Skeletal muscle satellite cell (primary cell): ENCODE data around the gene RGS5.

Experiments used
- H3K27me3 ChIP-seq: 2 replicates; pipeline ENCODE4 v1.7.0; 2013; ENCODE audit warnings: low read length; ENCODE audit not compliant: control insufficient read depth, insufficient read depth
- H3K36me3 ChIP-seq: 2 replicates; pipeline ENCODE4 v1.7.0; 2013; ENCODE audit warnings: mild to moderate bottlenecking, control low read depth, low read length; ENCODE audit not compliant: insufficient read depth
- H3K4me1 ChIP-seq: 2 replicates; pipeline ENCODE4 v1.7.0; 2013; ENCODE audit warnings: low read length; ENCODE audit not compliant: control insufficient read depth, insufficient read depth
- H3K4me2 ChIP-seq: 2 replicates; pipeline ENCODE4 v1.7.0; 2013; ENCODE audit warnings: mild to moderate bottlenecking, low read length
- H3K4me3 ChIP-seq: 2 replicates; pipeline ENCODE4 v1.7.0; 2013; ENCODE audit warnings: low read length
- H3K9ac ChIP-seq: 2 replicates; pipeline ENCODE4 v1.7.0; 2013; ENCODE audit warnings: mild to moderate bottlenecking, low read depth, low read length, moderate library complexity
- H3K9me3 ChIP-seq: replicated peaks from 2 replicates; pipeline ENCODE4 v1.7.0; 2013; ENCODE audit warnings: mild to moderate bottlenecking, control low read depth, low read length

Gene RGS5

DNA sequence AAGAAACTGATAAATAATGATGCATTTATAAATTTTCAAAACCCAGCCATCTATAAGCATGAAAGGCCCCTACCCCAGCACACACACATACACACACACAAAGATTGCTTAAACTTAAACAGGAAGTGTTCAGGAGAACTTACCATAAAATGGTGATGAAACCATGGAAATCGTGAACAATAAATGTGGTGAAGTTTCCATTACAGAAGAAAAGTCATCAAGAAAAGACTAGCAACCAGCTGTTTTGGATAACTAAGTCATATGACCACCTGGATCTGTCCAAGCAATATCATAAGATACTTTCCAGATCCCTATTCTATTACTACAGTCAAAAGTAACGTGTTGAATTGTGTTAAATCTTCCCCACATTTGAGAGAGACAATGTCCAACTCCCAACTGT, 24.1 kb downstream of the RGS5 start:
- no peak overlapping the region for H3K9ac ChIP-seq
- H3K4me2 ChIP-seq, result no peak overlapping the region
- H3K4me1 ChIP-seq, result peaks cover 11% of the 10 kb centered on the region
- H3K4me3 ChIP-seq, result no peak overlapping the region
- H3K27me3 ChIP-seq, result no peaks in the 10 kb centered on the region
- no peaks in the 10 kb centered on the region for H3K9me3 ChIP-seq
- no peaks in the 10 kb centered on the region for H3K36me3 ChIP-seq

DNA sequence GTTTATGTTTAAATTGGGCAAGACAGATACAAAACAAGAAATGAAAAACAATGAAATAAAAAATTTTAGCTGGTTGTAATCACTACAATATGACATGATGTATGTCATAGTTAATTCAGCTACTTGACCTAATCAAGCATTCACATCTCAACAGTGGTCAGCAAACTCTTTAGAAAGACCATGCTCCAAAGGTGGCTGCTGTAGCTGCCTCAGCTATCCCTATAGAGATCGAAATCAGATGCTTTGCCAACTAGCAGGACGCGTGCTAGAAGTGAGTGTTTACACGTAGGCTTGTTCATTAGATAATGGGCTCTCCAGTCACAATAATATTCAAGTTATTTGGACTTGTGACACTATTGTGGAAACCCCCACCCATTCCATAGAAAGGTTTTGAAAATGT, 25.9 kb downstream of the RGS5 start:
- Histone ChIP-seq H3K9me3 (no peaks in the 10 kb centered on the region), H3K9ac (no peak overlapping the region), H3K4me2 (no peak overlapping the region), H3K36me3 (no peaks in the 10 kb centered on the region), H3K4me1 (peaks cover 30% of the 10 kb centered on the region), H3K4me3 (no peak overlapping the region), H3K27me3 (no peaks in the 10 kb centered on the region)

DNA sequence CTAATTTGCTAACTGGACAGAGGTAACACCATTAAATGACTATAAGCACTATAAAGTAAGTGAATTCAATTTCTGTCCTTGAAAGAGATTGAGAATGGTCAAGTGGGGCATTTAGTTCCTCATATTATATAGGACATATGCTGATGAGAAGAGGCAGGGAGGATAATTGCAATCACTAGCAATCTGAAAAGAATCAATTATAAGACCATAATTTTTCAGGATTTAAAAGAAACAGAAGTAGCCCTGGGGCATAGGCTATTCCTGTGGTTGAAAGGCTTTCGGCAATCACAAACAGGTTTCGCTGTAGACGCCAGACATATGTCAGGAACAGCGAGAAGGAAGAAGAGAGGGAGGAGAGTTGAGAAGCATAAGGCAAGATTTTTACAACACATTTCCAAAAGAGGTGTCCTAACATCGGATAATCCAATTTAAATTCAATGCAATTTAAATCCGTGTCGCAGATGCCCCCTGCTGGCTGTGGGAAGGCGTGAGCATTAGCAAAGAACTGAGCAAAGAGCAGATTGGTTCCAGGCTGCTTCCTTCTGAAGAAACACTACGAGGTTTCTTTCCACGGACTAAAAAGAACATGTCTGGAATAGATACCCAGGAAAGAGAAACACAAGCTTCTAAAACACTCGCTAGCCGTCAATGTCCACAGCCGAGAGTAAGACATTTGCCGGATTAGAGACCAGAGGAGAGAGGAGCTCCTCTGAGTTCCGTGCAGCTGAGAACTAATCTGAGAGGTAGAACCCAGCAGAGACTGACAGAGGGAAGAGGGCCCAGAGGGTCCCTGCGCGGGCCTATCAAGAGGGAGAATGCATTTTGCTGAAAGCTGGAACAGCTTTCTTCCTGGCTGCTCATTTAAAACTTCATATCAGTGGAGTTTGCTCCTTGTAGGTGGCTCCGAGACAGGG, 27.9 kb downstream of the RGS5 start:
- peak overlapping the region; percentile 54 for H3K4me2 ChIP-seq
- H3K4me3 ChIP-seq, result no peak overlapping the region
- no peaks in the 10 kb centered on the region for H3K36me3 ChIP-seq
- peak overlapping the region; percentile 43 for H3K9ac ChIP-seq
- no peaks in the 10 kb centered on the region for H3K27me3 ChIP-seq
- H3K4me1 ChIP-seq, result peaks cover 50% of the 10 kb centered on the region
- H3K9me3 ChIP-seq, result no peaks in the 10 kb centered on the region

DNA sequence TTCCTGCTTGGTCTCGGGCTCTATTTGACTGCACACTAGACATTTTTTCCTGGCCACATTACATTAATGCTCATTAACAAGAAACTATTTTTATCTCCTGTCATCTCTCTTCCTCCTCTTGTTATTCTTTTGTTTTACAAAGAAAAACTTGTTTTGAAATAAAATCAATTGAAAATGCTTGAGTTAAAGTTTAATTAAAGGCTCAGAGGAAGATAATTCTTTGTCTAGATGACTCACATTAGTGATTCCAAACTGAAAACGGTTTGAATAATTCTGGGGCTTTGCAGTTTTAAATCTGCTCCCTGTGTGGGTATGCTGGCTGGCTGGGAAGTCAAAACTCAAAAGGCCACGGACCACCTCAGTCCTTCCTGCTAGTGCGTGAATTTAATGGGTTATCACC, 29.6 kb downstream of the RGS5 start:
- Histone ChIP-seq H3K4me2 (peak overlapping the region; percentile 59), H3K27me3 (no peaks in the 10 kb centered on the region), H3K9ac (peak overlapping the region; percentile 76), H3K4me1 (peaks cover 56% of the 10 kb centered on the region), H3K4me3 (no peak overlapping the region), H3K36me3 (no peaks in the 10 kb centered on the region), H3K9me3 (no peaks in the 10 kb centered on the region)

DNA sequence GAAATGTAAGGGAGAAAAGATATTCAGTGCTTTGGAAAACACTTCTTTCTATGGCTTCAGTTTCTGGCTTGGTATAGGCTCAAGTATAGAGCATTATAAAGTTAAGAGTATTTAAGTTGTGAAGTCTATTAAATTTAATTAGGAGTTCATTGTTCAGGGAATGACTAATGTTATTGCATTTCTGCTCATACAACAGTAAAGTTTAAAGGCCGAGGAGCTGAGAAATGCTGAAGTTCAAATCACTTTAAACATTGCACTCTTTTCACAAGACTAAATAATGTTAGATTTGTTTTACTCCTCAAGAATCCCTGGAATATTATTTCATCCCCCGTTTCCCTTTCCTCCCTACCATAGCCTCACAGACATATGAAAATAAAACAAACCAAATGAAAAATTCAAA, 30.1 kb downstream of the RGS5 start:
- peaks cover 61% of the 10 kb centered on the region for H3K4me1 ChIP-seq
- peak overlapping the region; percentile 76 for H3K9ac ChIP-seq
- H3K4me2 ChIP-seq, result peak overlapping the region; percentile 59
- H3K9me3 ChIP-seq, result no peaks in the 10 kb centered on the region
- no peaks in the 10 kb centered on the region for H3K27me3 ChIP-seq
- no peaks in the 10 kb centered on the region for H3K36me3 ChIP-seq
- no peak overlapping the region for H3K4me3 ChIP-seq

DNA sequence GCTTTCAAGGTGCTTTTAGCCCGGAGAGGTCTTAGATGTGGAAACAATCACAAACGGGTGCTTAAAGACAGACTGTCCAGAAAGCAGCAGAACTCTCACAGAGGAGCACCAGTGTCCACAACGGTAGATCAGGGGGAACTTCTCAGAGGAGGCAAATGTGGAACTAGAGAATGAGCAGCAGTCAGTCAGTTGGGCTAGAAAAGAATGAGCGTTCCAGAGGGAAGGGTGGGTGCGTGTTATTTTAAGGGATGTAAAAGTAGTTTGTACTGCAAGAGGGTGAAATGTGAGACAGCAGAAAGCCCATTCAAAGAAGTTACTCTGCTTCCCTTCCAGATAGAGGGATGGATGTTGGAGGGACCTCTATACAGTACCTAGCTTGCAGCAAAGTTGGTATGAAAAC, 30.9 kb downstream of the RGS5 start:
- H3K4me3 ChIP-seq, result no peak overlapping the region
- H3K4me1 ChIP-seq, result peaks cover 68% of the 10 kb centered on the region
- H3K4me2 ChIP-seq, result peak overlapping the region; percentile 59
- no peaks in the 10 kb centered on the region for H3K9me3 ChIP-seq
- peak overlapping the region; percentile 76 for H3K9ac ChIP-seq
- no peaks in the 10 kb centered on the region for H3K36me3 ChIP-seq
- no peaks in the 10 kb centered on the region for H3K27me3 ChIP-seq

DNA sequence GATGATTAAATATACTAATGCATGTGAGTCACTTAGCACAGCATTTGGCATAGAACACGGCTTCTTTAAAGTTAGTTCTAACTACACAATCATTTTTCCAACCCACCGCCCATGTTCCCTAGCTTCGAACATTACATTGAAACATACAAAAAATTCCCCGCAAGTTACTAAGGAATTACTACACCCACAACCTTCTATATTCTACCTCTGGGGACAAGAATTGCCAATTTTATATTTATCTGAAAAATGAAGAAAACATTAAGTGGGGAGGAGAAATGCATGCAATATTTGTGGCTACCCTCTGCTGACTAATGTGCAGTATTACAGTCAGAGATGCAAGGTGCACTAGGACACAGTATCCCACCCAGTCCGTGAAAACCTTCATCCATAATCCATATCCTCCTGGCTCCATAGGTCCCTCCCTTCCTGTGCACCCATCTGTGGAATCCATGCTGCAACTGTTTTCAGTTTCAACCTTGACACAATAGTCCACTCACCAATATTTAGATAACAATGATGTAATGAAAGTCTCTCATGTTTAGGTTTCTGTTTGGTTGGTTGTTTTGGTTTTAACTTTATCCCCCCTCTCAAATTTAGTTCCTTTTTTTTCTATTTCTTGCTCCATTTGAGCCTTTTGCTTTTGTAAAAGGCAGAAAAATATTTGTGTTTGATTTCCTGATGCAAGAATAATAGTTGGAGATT, 31.6 kb downstream of the RGS5 start:
- peak overlapping the region; percentile 59 for H3K4me2 ChIP-seq
- H3K27me3 ChIP-seq, result no peaks in the 10 kb centered on the region
- no peaks in the 10 kb centered on the region for H3K9me3 ChIP-seq
- peak overlapping the region; percentile 76 for H3K9ac ChIP-seq
- H3K36me3 ChIP-seq, result no peaks in the 10 kb centered on the region
- peaks cover 75% of the 10 kb centered on the region for H3K4me1 ChIP-seq
- H3K4me3 ChIP-seq, result no peak overlapping the region

DNA sequence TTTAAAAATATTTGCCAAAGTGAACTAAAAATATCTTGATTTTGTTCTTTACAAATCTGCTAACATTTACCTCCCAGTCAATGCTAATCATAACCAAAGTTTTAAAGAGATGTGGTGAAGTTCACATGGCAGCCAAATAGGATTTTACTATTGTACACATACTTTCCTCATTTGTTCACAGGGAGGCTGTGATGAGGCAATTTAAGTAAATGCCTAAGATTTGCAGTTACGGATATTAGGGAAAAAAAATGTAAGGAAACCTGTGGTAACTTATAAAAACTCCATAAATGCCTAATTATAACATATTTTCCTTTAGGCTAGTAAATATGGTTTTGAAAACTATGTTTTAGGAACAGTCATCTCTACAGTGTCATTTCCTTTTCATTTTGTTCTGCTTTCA, 32.4 kb downstream of the RGS5 start:
- Histone ChIP-seq H3K9ac (peak overlapping the region; percentile 76), H3K4me1 (peaks cover 80% of the 10 kb centered on the region), H3K4me3 (peak overlapping the region; percentile 14)

DNA sequence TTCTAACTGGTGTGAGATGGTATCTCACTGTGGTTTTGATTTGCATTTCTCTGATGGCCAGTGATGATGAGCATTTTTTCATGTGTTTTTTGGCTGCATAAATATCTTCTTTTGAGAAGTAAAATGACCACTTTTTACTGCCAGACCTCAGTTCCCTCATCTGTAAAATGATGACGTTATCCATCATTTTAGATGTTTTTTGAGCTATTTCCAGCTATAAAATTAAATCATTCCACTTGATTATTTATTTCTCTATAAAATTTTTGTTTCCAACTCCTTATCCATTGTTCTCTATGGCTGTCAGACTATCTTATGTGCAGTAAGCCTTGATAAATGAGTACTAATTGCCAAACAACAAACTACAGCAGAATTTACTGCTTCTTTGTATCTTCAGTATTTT, 33.2 kb downstream of the RGS5 start:
- no peak overlapping the region for H3K4me3 ChIP-seq
- H3K27me3 ChIP-seq, result no peaks in the 10 kb centered on the region
- peaks cover 83% of the 10 kb centered on the region for H3K4me1 ChIP-seq
- H3K4me2 ChIP-seq, result no peak overlapping the region
- no peaks in the 10 kb centered on the region for H3K36me3 ChIP-seq
- peak overlapping the region; percentile 76 for H3K9ac ChIP-seq
- no peaks in the 10 kb centered on the region for H3K9me3 ChIP-seq

More for the DNA sequence above, 32.4 kb downstream of the RGS5 start:
- no peaks in the 10 kb centered on the region for H3K27me3 ChIP-seq
- H3K36me3 ChIP-seq, result no peaks in the 10 kb centered on the region
- H3K9me3 ChIP-seq, result no peaks in the 10 kb centered on the region
- H3K4me2 ChIP-seq, result peak overlapping the region; percentile 59

DNA sequence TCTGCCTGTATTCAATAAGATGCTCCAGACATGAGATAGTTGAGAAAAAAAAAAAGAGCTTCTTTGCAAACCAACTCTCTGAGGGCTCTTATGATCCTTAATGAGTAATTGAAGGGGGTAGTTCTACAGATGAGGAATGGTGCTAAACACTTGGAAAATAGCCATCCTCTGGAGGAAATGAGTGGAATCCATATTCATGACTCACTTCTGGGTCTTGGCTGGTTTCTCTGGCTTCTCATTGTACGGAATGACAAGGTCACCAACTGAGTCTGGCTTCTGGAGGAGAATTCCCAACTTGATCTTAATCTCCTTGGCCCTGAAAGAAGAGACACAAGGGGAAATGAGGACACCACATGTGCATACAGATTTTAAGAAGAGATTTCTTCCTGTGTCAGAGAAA, 34.7 kb downstream of the RGS5 start:
- no peaks in the 10 kb centered on the region for H3K9me3 ChIP-seq
- no peaks in the 10 kb centered on the region for H3K27me3 ChIP-seq
- H3K4me3 ChIP-seq, result peak overlapping the region; percentile 3
- H3K4me2 ChIP-seq, result peak overlapping the region; percentile 40
- peaks cover 85% of the 10 kb centered on the region for H3K4me1 ChIP-seq
- no peaks in the 10 kb centered on the region for H3K36me3 ChIP-seq
- H3K9ac ChIP-seq, result peak overlapping the region; percentile 50

DNA sequence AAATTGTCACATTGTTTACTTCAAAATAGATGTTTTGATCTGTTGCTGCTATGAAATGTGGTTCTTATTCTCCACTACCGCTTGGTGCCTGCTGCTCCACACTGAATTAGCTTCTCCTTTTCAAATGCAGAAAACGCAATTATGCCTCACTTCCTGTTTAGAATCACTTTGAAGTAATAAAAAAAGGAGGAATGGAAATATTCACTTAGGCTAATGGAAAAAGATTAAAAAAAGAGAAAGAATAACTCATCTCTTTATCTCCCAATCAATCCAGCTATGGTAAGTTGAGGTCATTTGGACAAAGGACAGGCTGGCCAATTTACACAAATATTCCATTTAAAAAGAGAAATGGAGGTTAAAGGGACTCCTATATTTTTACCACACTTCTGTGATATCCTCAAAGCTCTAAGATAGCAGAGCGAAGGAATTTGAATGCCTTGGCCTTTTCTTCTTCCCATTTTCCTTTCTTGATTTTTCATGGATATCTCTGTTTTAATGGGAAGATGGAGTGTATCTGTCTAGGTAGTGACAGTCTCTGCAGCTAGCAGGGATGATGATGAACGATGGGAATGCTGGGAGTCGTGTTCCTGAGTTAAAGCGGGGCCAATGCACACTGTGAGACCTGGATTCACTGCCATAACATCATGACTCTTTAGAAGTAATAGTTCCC, 35.7 kb downstream of the RGS5 start:
- no peaks in the 10 kb centered on the region for H3K9me3 ChIP-seq
- no peak overlapping the region for H3K4me2 ChIP-seq
- peak overlapping the region; percentile 45 for H3K9ac ChIP-seq
- no peaks in the 10 kb centered on the region for H3K36me3 ChIP-seq
- peaks cover 85% of the 10 kb centered on the region for H3K4me1 ChIP-seq
- H3K4me3 ChIP-seq, result no peak overlapping the region
- H3K27me3 ChIP-seq, result no peaks in the 10 kb centered on the region
